Nucleus accumbens (tissue), 56 donors: ENCODE data around the gene ALOXE3.
A peak's percentile ranks its signal among the peaks of the same experiment; 100 is the strongest.

Source experiments
- DNase-seq, 56 donors: peaks; one replicate each; lab custom pipeline; 2025; lab: John Stamatoyannopoulos, UW

Gene ALOXE3

DNA sequence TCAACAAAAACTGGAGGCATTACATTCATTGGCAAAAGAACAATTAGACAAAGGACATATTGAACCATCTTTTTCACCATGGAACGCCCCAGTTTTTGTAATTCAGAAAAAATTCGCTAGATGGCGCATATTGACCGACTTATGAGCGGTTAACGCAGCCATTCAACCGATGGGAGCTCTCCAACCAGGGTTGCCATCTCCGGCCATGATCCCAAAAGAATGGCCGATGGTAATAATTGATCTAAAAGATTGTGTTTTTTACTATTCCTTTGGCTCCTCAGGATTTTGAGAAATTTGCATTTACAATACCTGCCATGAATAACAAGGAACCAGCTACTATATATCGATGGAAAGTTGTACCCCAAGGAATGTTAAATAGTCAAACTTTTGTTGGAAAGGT is 58.0 kb downstream of the ALOXE3 start:
- peak in 33 of 56 donors; percentile 6 to 77 (median 27) for DNase-seq

DNA sequence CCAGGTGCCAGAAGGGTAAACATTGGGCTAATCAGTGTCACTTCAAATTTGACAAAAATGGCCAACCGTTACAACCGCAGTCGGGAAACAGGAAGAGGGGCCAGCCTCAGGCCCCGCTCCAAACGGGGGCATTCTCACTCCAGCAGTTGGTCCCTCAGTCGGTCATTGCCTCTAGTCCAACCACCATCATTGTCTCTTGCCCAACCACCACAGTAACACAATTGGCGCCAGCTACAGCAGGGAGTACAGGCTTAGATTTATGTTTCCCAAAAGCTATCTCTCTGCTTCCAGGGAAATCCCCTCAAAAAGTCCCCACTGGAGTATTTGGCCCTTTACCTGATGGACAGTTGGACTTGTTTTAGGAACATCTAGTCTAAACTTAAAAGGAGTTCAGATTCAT is 59.2 kb downstream of the ALOXE3 start:
- no peak for DNase-seq

DNA sequence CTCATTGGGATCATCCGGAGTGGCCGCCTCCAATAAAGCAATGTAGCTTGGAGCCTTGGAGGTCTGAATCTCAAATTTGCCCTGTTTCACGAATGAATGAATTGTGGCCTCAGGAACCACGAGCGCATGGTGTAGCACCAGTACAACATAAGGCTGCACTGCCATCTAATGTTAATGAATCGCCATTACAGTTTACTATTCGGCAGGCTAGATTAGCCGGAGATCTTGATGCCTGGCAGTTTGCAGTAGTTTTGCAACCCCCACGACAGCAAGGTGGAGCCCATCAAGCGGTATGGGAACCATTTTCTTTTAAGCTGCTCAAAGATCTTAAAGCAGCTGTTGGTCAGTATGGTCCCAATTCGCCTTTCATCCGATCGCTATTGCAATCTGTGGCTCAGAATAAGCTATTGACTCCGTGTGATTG is 60.6 kb downstream of the ALOXE3 start:
- peak in 32 of 56 donors; percentile 4 to 67 (median 26) for DNase-seq

DNA sequence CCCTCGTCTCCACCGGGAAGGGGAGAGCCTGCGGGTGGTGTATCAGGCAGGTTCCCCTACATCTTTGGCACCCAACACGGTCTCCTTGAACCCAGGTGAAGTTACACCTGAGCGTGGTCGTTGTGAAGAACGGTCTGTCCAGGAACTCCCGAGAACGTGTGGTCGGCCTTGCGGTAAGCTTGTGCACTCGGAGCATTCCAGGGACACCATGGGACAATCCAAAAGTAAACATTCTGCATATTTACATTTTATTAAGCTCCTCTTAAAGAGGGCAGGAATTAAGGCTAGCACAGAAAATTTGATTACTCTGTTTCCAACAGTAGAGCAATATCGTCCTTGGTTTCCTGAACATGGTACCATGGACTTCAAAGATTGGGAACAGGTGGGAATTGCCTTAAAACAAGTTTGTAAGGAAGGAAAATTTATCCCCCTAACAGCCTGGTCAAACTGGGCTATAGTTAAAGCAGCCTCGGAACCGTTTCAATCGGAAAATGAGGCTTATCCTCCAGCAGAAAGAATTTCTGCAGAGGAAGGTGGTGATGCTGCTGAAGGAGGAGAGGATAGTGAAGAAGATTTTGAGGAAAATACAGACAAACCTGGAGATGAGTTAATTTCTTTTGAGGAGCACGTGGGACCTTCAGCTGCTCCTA is 61.2 kb downstream of the ALOXE3 start:
- no peak for DNase-seq

DNA sequence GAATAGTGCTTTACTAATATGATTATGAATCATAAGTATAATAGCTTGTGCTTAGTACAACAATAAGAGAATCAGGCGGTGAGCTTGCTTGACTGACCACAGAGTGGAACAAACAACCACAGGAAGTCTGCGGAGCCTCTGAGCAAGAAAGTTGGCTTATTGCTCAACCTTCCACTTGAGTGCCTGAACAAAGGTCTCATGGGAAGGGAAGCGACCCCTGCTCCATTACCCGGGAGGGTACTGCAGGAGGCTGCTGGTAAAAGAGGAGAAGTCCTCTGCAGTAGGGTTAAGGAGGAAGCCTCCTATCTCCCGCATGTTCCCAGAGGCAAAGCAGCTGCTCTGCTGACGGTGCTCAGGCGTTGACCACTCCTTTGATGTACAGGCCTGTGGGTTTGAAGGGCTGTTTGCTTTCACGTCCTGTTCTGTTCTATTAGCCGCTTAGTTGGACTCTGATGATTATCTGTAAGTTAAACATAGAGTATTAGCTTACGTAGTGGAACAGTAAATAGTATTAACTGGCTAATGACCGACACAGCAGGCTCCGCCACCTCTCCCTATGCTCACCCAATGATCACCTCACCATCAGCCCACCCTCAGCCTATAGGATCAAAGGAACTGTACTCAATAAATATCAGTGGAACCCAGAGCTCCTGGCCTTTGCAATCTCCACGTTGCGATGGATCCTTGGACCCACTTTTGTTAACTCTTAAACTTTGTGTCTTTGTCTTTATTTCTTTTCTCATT is 61.9 kb downstream of the ALOXE3 start:
- peak in 18 of 56 donors; percentile 4 to 47 (median 19) for DNase-seq

DNA sequence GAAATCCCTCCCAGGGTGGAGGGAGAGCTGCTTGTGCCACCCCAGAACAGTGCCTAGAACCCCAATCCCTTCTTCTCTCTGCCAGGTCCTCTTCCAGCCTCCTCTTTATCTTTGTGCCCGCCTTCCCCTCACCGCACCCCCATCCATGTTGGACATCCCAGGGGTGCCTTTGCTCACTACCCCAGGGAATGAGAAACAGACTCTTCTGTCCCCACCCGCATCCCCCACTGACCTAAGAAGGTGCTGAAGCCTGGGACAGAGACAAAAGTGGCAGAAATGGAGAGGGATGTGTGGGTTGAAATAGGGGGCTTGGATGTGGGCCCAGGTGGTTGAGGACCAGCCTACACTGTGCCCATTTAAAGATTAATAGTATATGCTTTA is 62.5 kb downstream of the ALOXE3 start:
- no peak for DNase-seq

DNA sequence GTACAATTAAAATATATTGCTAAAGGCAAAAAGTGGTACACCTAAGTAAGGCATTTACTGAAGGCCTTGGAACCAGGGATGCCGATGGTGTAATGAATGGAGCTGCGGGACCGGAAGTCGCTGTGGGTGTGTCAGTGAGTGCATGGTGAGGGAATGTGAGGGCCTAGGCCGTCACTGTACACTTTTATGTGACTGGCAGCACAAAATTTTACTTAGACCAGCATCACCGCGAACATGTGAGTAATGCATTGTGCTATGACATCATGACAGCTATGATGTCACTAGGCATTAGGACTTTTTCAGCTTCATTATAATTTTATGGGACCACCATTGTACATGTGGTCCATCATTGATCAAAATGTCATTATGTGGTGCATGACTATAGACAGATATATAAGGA is 64.7 kb downstream of the ALOXE3 start:
- no peak for DNase-seq

DNA sequence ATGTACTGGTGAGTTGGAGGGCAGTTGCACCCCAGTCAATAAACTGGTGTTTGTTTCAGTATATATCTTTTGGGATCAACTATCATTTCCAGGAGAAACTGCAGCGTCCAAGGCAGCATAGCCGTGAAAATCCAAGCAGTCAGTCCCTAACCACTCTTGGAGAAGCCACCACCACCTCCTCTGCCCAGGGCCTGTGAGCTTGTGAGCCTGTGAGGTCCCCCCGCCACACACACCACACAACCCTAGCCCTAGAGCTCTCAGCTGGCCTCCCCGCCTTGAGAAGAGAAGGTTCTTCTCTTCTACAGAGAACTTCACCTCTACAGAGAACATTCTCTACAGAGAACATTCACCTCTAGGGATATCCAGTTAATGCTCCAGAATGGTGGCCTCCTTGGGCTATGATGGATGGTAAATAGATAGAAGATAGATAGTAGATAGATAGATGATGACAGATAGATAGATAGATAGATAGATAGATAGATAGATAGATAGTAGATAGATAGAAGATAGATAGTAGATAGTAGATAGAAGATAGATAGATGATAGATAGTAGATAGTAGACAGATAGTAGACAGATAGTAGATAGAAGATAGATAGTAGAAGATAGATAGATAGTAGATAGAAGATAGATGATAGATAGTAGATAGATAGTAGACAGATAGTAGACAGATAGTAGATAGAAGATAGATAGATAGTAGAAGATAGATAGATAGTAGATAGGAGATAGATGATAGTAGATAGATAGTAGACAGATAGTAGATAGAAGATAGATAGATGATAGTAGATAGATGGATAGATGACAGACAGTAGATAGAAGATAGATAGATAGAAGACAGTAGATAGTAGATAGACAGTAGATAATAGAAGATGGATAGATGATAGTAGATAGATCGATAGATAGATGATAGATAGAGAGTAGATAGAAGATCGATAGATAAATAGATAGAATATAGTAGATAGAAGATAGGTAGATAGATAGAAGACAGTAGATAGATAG is 65.8 kb downstream of the ALOXE3 start:
- no peak for DNase-seq

DNA sequence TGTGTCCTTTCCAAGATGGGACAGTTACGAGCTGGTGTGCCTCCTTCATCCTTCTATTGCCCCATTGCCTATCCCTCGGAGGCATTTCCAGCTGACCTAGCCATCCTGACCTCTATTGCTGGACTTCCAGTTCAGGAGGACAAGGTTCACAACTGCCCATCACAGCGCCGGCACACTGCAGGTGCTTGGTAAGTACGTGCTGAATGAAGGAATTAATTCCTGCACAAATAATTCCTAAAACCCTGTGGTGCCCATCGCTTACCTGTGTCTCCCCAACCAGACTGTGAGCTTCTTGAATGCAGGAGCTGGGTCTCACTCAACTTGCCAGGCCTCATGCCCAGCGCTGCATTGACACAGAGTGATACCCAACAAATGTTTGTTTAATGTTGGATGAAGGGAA is 66.5 kb downstream of the ALOXE3 start:
- DNase-seq = no peak

DNA sequence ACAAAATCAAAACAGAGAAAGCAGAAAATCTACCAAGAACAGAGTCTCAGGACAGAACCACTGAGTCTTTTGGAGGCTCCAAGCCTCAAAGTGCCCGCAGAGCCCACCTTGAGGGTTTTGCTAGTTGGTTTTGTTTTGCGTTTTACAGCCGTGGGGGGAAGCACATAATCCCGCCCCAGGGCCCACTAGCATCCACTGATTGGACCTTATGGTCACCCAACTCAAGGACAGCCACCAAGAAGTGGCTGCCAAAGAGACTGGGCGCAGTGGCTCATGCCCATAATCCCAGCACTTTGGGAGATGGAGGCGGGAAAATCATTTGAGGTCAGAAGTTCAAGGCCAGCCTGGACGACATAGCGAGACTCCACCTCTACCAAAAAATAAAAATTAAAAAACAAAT is 69.6 kb downstream of the ALOXE3 start:
- DNase-seq = no peak

DNA sequence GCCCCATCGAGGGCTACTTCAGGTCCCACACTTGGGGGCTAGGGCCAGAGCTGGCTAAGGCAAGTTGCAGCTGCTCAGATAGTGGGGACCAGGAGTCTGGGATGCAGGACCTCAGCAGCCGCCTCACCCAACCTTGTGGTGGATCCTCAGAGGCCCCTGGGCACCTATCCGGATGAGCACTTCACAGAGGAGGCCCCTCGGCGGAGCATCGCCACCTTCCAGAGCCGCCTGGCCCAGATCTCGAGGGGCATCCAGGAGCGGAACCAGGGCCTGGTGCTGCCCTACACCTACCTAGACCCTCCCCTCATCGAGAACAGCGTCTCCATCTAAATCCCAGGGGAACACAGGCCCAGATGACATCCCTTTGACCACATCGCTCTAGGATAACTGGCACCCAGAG is 70.1 kb downstream of the ALOXE3 start:
- DNase-seq = no peak

DNA sequence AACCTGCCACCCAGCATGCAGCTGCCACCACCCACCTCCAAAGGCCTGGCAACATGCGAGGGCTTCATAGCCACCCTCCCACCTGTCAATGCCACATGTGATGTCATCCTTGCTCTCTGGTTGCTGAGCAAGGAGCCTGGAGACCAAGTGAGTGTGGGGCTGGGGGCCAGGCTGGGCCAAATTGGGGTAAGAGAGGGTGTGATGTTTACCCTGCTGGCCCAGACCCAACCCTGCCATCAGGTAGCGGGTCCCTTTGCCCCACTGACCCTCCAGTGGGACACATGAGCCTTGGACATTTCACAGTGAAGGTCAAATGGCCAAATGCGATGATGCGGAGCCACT is 70.6 kb downstream of the ALOXE3 start:
- DNase-seq = no peak

DNA sequence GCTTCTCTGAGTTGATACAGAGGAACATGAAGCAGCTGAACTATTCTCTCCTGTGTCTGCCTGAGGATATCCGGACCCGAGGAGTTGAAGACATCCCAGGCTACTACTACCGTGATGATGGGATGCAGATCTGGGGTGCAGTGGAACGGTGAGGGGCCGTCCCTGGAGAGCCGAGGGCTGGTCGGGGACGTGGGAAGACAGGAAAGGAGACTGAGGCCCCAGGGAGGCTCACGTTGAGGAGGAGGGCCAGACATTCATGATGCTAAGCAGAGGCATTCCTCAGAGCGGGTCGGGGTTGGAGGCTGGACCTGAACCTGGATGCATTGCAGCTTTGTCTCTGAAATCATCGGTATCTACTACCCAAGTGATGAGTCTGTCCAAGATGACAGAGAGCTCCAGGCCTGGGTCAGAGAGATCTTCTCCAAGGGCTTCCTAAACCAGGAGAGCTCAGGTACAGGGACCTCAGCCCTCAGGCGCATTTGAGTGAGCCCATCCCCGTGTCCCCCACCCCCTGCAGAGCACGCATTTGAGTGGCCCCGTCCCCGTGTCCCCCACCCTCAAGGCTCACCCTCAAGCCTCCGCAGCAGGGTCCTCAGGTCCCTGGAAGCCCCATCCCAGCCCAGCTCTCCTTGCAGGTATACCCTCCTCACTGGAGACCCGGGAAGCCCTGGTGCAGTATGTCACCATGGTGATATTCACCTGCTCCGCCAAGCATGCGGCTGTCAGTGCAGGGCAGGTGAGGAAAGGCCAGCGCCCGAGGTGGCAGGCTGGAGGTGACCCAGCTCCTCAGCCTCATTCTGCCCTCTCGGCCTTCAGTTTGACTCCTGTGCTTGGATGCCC is 71.2 kb downstream of the ALOXE3 start:
- no peak for DNase-seq

DNA sequence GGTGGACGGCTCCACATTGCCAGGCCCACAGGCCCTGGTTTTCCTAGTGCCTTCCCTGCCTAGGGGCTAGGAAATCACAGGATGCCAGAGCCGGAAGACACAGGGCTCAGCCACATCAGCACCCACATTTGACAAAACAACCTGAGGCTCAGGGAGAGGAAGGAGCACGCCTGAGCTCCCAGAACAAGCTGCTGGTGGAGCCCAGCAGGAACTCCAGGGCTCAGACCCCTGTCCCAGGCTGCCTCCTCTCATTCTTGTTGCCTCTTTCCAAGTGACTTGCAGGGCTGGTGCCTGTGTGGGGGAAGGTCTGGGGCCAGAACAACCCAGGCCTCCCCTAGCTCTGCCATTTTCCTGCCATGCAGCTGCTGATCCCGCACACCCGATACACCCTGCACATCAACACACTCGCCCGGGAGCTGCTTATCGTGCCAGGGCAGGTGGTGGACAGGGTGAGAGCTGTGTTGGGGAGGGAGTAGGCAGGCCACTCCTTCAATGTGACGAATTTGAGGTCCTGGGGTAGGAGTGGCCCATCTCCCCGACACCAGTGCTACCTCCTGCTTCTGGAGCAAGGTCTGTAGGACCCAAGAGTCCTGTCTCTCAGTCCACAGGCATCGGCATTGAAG is 71.9 kb downstream of the ALOXE3 start:
- DNase-seq = no peak
